Smooth muscle cell (in vitro differentiated cells): ENCODE results near the gene RNF182. TPM values are rescaled to one million over a fixed set of nuclear protein-coding genes. Genes with fewer than 3 reads are reported as not detected.

Experiments used
- DNase-seq: peaks from one replicate; lab custom pipeline; 2025; ENCODE audit not compliant: unreplicated experiment; lab: John Stamatoyannopoulos, UW
- H2AFZ ChIP-seq: fragments of 200-600 bp; sonication (generic); 2 replicates; pipeline ENCODE4 v1.6.0; 2016; ENCODE audit warnings: antibody characterized with exemption, low read depth, mild to moderate bottlenecking
- H3F3A ChIP-seq: fragments of 200-600 bp; sonication (generic); 2 replicates; pipeline ENCODE4 v1.6.0; 2017; ENCODE audit warnings: antibody characterized with exemption, low read depth
- H3K27ac ChIP-seq: fragments of 200-600 bp; sonication (generic); 2 replicates; pipeline ENCODE4 v1.5.1; 2016; ENCODE audit warnings: low read depth, mild to moderate bottlenecking
- H3K27me3 ChIP-seq: fragments of 200-600 bp; sonication (generic); 2 replicates; pipeline ENCODE4 v1.6.1; 2016; ENCODE audit warnings: low read depth, mild to moderate bottlenecking
- H3K36me3 ChIP-seq: fragments of 200-600 bp; sonication (generic); 2 replicates; pipeline ENCODE4 v1.5.1; 2016; ENCODE audit warnings: low read depth
- H3K4me1 ChIP-seq: fragments of 200-600 bp; sonication (generic); 2 replicates; pipeline ENCODE4 v1.5.1; 2016; ENCODE audit warnings: low read depth
- H3K4me2 ChIP-seq: fragments of 200-600 bp; sonication (generic); 2 replicates; pipeline ENCODE4 v1.6.0; 2016; ENCODE audit warnings: mild to moderate bottlenecking
- H3K4me3 ChIP-seq: fragments of 200-600 bp; sonication (generic); 2 replicates; pipeline ENCODE4 v1.5.1; 2016; ENCODE audit warnings: mild to moderate bottlenecking
- H3K79me2 ChIP-seq: fragments of 200-600 bp; sonication (generic); 2 replicates; pipeline ENCODE4 v1.6.0; 2016; ENCODE audit warnings: low read depth, mild to moderate bottlenecking
- H3K9ac ChIP-seq: fragments of 200-600 bp; sonication (generic); 2 replicates; pipeline ENCODE4 v1.6.0; 2016; ENCODE audit warnings: low read depth
- H3K9me3 ChIP-seq: fragments of 200-600 bp; sonication (generic); replicated peaks from 2 replicates; pipeline ENCODE4 v1.5.1; 2016; ENCODE audit warnings: low read depth
- H4K20me1 ChIP-seq: fragments of 200-600 bp; sonication (generic); 2 replicates; pipeline ENCODE4 v1.6.0; 2016; ENCODE audit warnings: low read depth
- CTCF ChIP-seq: fragments of 200-600 bp; sonication (generic); IDR thresholded peaks from 2 replicates; pipeline ENCODE4 v1.5.1; 2017; ENCODE audit warnings: borderline replicate concordance, mild to moderate bottlenecking, antibody characterized with exemption; ENCODE audit not compliant: insufficient read depth, poor library complexity, severe bottlenecking
- WGBS: methylation state at CpG from one replicate; pipeline ENCODE4 v1.1.7; 2016; ENCODE audit warnings: low lambda C conversion rate; 5-methylcytosine and 5-hydroxymethylcytosine counted together
- polyA plus RNA-seq: library from polyadenylated mRNA; unstranded; fragments of >200 nt; fragmentation: Nextera tagmentation; extraction: Ambion mirVana; gene quantifications from 2 replicates; pipeline ENCODE4 v1.2.1, GENCODE V29; 2016
- total RNA-seq: library from RNA; depleted of rRNA; stranded (reverse); fragments of >200 nt; gene quantifications from 2 replicates; pipeline ENCODE4 v1.2.3, GENCODE V29; 2014

RNF182 gene
- total and polyA plus RNA-seq, 2 experiments from 2014 or later, result 0.76 TPM; not detected in 1

- H3K4me1 ChIP-seq, result no peaks in the 10 kb centered on the region
- no peak overlapping the region for H3K27ac ChIP-seq
- no peak overlapping the region for H3K9ac ChIP-seq
- no peaks in the 10 kb centered on the region for H4K20me1 ChIP-seq
- H2AFZ ChIP-seq, result no peak overlapping the region
- no peak overlapping the region for H3K4me3 ChIP-seq
- peaks cover 34% of the 10 kb centered on the region for H3K27me3 ChIP-seq
- H3F3A ChIP-seq, result no peaks in the 10 kb centered on the region
- no peak overlapping the region for H3K4me2 ChIP-seq
- no peaks in the 10 kb centered on the region for H3K9me3 ChIP-seq
- H3K79me2 ChIP-seq, result no peaks in the 10 kb centered on the region
- H3K36me3 ChIP-seq, result no peaks in the 10 kb centered on the region
- no peak for DNase-seq
- no peak for TF ChIP-seq CTCF
- WGBS, result 78% methylated on average over 2 of the region's 2 CpGs
Measured at GRCh38 chr6:13907614-13908215, 17.0 kb upstream of the RNF182 start.

GRCh38 chr6:13908955-13909381 is 15.8 kb upstream of the RNF182 start:
- Histone ChIP-seq H3K9me3 (no peaks in the 10 kb centered on the region), H2AFZ (peak overlapping the region; percentile 52), H3K4me2 (no peak overlapping the region), H3K4me1 (no peaks in the 10 kb centered on the region), H3F3A (no peaks in the 10 kb centered on the region), H4K20me1 (no peaks in the 10 kb centered on the region), H3K36me3 (no peaks in the 10 kb centered on the region), H3K27ac (no peak overlapping the region), H3K4me3 (no peak overlapping the region), H3K27me3 (peaks cover 34% of the 10 kb centered on the region), H3K9ac (no peak overlapping the region), H3K79me2 (no peaks in the 10 kb centered on the region)
- WGBS, result 3% methylated on average over 3 of the region's 3 CpGs
- TF ChIP-seq CTCF, result peak; percentile 83
- no peak for DNase-seq

GRCh38 chr6:13910443-13910842 is 14.3 kb upstream of the RNF182 start:
- Histone ChIP-seq H4K20me1 (no peaks in the 10 kb centered on the region), H2AFZ (no peak overlapping the region), H3K27ac (no peak overlapping the region), H3K27me3 (peaks cover 25% of the 10 kb centered on the region), H3K4me2 (no peak overlapping the region), H3K36me3 (no peaks in the 10 kb centered on the region), H3F3A (no peaks in the 10 kb centered on the region), H3K4me3 (no peak overlapping the region), H3K9me3 (no peaks in the 10 kb centered on the region), H3K9ac (no peak overlapping the region), H3K79me2 (no peaks in the 10 kb centered on the region), H3K4me1 (peaks cover 12% of the 10 kb centered on the region)
- 94% methylated on average over 2 of the region's 2 CpGs for WGBS
- no peak for TF ChIP-seq CTCF
- DNase-seq, result no peak

- H3K36me3 ChIP-seq, result no peaks in the 10 kb centered on the region
- peaks cover 23% of the 10 kb centered on the region for H3K27me3 ChIP-seq
- H4K20me1 ChIP-seq, result no peaks in the 10 kb centered on the region
- no peak for TF ChIP-seq CTCF
- no peak overlapping the region for H3K4me3 ChIP-seq
- no peak overlapping the region for H2AFZ ChIP-seq
- H3K9me3 ChIP-seq, result no peaks in the 10 kb centered on the region
- H3K27ac ChIP-seq, result no peak overlapping the region
- H3K4me2 ChIP-seq, result no peak overlapping the region
- H3K4me1 ChIP-seq, result peaks cover 13% of the 10 kb centered on the region
- H3F3A ChIP-seq, result no peaks in the 10 kb centered on the region
- no peaks in the 10 kb centered on the region for H3K79me2 ChIP-seq
- DNase-seq, result no peak
- no peak overlapping the region for H3K9ac ChIP-seq
- WGBS, result 83% methylated on average over 2 of the region's 2 CpGs
Measured at GRCh38 chr6:13911337-13911736, 13.4 kb upstream of the RNF182 start.
